ENCODE measurements around the gene ZCCHC24.
A peak's percentile ranks its signal among the peaks of the same experiment; 100 is the strongest.

ZCCHC24 gene

DNA sequence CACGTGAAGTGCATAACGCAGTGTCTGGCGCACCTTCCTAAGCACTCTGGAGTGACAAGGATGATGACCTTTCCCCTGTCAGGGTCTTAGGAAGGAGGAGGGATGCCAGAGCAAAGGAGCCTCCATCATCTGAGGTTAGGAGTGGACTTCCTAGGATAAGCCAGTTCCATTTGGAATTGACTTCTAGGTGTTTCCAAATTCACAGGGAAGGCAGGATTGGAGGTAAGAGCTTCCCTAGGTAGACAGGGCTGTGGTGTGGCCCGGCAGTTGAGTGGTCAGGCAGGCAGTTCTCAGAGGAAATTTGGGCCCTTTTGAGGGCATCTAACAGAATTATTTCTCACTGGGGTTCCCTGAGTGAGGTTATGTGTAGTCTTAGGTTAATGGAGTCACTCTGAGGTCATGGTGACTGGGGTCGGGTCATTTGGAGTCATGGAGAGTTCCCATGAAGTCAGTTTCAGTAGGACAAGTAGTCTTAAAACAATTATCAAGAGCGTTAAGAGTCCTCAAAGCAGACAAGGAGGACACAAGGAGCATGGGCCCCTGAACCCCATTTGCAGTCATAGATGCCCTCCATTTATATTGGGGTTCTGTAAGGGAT lies 89.9 kb downstream of the ZCCHC24 start:
- DNase-seq: no peak

DNA sequence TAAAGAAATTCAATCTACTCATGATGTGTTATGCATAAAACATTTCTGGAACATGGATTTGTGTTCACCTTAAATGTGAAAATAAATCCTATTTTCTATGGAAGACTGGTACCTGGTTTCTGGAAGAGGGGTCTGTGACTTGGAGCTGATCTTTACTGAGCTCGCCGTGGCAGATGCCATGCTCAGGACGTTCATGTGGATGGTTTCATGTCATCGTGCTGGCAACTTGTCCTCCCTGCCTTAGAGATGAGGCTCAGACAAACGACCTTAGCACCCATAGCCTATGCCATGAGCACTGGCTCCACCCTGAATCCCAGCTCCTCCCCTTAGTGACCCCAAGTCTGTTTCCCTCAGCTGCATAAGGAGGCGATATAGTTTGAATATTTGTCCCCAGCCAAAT lies 90.8 kb downstream of the ZCCHC24 start:
- DNase-seq: no peak

DNA sequence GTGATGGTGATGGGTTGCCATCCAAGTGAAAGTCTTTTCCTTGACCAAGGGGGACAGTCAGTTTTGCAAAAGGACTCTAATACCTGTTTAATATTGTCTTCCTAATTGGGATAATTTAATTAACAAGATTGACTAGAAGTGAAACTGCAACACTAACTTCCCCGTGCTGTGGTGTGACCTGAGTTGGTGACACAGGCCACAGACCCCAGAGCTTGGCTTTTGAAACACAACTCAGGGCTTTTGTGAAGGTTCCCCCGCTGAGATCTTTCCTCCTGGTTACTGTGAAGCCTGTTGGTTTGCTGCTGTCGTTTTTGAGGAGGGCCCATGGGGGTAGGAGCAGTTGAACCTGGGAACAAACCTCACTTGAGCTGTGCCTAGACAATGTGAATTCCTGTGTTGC lies 91.3 kb downstream of the ZCCHC24 start:
- no peak for DNase-seq

DNA sequence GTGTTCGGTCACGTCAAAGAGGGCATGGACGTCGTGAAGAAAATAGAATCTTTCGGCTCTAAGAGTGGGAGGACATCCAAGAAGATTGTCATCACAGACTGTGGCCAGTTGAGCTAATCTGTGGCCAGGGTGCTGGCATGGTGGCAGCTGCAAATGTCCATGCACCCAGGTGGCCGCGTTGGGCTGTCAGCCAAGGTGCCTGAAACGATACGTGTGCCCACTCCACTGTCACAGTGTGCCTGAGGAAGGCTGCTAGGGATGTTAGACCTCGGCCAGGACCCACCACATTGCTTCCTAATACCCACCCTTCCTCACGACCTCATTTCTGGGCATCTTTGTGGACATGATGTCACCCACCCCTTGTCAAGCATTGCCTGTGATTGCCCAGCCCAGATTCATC lies 91.7 kb downstream of the ZCCHC24 start:
- no peak for DNase-seq

DNA sequence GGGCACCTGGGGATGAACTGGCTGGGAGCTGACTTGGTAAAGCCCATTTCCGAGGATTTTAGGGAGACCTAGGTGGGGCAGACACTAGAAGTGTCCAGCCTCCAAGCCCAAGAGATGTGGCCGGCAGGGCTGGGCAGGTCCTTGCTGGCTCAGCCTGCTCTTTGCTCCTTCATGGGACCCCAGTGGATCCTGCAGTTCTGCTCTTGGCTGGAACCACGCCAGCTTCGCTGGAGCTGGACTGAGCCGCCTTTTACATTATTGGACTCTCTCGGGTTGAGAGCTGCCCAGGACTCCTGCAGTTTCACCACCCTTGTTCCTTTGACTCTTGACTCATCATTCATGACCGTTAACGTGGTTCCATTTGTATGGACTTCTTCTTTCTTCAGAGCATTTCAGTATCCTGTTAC lies 92.4 kb downstream of the ZCCHC24 start:
- DNase-seq: peak; percentile 69 to 74

DNA sequence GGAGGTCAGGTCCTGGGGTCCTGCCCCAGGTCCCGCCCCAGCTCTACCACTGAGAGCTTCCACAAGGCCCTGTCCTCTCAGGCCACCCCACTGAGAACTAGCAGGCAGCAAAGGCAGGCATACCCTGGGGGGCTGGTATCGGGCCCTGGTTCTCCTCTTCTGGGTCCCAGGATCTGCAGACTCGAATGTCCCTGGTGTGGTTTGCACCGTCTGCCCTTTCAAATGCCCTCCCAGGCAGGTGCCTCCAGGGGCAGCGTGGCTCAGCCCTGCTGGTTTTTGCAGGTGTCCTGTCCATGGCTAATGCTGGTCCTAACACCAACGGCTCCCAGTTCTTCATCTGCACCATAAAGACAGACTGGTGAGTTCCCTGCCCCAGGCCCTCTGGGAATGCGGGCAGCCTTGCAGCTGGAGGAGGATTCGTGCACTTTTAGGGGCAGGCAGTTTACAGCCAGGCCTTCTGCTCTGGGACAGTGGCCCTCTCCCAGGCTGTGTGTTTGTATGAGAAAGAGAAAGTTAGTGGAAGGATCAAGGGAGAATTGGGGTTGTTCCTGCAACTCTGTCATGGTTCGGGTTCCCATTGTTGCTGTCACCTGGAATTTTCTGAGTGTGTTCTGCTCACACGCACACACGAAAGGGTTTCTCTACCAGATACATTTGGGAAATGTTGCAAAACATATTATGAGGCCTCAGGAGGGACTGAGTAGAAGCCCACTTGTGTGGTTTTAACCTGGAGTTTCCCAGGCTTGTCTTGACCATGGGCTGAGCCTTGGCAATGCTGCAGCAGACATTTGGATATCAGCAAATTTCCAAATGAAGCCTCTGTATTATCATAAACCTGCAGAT lies 93.2 kb downstream of the ZCCHC24 start:
- DNase-seq: no peak

DNA sequence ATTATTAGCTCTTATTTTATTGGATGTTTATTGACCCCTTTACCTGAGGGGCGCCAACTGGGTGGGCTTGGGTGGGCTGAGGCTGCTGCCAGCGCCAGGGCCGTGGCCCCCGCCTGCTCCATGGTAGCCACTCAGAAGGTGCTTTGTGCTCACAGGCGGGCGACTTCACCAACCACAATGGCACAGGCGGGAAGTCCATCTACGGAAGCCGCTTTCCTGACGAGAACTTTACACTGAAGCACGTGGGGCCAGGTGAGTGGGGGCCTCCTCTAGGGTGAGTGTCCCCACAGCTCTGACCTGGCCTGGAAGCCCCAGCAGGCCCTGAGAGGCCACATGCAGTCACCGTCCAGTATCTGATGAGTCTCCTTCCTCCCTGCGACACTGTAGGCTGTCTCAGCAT lies 94.1 kb downstream of the ZCCHC24 start:
- no peak for DNase-seq

DNA sequence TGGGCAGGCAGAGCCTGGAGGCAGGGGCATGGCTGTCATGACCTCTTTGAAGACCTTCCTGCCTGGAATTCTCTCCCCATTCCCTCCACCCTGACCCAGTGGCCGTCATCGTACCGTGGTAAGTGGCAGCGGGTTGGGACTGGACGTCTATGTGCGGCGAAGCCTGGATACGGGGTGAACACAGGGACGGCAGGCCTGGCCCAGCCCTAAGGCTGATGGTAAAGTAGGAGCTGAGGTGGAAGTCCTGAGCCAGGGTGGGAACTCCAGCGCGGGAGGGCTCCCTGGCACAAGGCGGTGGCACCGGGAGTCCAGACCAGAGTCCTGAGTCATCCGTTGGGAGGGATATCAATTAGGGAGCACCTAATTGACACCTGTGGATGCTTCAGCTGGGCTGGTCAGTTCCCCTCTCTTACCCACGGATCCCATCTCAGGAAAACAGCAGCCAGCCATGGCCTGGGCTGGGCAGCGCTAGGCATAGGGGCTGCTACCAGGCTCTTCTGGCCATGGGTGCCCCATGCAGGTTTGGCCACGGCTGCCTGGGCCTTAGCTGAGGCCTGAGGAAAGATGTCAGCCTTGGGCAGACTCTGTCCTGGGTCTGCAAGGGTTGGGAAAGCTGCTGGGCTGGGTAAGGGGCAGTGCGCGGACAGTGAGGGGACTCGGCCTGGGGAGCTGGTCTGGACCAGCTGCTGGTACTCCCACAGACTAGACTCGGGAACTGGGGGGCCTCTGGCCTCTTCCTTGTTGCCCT lies 94.8 kb downstream of the ZCCHC24 start:
- DNase-seq: no peak

DNA sequence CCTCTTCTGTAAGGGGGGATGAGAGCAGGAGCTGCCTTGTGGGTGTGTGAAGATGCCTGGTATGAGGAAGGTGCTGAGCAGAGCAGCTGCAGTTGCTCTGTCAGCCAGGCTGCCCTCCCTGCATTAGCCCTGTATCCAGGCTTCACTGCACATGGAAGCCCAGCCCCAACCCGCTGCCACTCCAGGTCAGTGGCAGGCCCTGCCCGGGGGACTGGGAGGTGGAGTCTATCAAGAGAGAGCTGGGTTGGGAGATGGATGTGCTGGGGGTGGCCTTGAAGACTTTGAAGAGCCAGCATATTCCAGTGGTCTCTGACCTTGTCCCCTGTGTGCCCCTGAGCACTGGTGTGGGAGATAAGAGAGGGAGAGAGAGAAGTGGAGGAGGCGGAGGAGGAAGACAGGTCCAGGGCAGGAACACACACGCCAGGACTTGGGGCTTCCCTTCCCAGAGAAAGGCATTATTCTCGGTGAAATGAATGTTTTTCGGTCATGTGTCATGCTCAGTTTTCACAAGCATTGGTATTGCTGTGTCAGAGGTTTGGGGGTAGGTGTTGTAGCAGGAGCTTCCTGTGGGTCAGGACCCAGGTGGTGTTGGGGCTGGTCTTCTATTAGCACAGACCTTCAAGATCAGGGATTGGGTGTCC lies 95.5 kb downstream of the ZCCHC24 start:
- DNase-seq: no peak

DNA sequence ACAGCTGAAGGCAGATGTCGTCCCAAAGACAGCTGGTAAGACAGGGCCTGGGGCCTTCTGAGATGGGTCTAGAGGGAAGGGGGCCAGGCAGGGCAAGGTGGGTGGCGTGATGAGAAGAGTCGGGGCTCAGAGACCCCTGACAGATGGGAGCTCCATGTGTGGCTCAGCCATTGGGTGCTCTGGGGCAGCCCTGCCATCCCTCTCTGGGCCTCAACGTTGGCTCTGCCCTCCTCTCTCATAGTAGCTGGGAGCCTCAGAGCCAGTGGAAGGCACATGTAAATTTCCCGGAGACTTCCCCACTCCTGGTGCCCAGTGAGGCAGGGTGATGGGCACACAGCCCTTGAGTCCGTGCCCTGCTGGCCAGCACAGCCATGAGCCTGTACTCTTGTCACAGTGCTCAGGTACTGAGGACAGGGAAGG lies 96.3 kb downstream of the ZCCHC24 start:
- no peak for DNase-seq

DNA sequence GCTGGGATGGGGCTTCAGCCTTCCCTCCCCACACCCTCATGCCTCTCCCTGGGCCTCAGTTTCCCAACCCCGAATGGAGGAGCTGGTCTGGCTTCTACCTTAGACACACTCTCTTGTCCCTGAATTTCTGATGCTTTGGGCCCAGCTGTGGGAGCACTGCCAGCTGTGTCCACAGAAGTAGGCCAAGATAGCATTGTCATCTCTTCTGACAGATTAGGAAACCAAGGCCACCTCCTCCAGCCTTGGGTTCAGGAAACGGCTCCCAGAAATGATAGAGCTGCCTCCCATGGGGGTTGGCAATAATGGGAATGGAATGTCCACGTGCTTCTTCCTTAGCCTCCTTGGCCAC lies 96.8 kb downstream of the ZCCHC24 start:
- DNase-seq: no peak

DNA sequence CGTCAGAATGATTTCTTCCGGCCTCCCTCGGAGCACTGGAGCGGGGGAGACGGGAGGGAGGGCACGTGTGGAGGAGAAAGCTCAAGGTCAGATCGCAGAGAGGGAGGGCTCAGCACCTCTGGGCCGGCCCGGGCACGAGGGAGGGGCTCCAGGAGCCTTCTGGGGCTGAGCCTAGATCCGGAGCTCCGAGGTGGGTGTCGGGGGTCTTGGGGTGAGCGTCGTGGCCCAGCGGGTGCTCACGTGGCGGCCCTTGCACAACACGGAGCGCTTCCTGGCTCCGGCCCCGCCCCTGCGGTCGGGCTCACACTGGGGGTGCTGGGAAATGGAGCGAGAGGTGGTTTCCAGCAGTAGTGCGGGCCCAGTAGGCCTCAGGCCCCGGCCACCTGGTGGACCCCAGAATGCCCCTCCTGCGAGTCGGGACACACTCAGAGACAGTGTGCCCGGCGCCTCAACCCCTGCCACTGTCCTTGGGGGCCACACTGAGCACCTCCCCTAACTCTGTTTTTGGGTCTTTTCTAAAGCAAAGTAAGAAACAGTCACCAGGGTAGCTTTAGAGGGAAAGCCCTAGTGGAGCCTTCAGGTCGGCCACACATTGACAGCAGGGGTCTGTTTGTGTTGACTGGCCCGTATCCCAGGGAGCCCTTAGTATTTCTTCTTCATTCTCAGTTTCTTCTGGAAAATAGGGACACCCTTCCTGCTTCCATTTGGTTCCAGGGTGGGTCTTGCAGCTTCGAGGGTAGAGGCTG lies 97.4 kb downstream of the ZCCHC24 start:
- DNase-seq: peak; percentile 46 to 49

DNA sequence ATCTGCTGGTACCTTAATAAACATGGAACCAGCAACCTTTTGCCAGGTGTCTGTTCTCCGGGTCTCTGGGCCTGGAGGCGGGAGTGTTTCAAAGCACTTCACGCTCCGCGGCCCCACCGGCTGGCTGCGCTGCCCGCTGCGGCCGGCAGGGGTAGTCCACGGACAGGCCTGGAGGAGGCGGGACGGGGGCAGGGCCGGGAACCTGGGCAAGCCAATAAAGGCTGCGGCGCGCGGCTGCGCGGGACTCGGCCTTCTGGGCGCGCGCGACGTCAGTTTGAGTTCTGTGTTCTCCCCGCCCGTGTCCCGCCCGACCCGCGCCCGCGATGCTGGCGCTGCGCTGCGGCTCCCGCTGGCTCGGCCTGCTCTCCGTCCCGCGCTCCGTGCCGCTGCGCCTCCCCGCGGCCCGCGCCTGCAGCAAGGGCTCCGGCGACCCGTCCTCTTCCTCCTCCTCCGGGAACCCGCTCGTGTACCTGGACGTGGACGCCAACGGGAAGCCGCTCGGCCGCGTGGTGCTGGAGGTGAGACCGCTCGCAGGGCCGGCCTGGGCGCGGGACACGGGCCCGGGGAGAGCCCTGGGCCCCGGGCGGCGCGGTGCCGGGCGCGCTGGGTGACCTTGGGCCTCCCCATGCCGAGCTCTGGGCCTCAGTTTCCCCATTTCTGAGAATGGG lies 98.1 kb downstream of the ZCCHC24 start, which contains the start of gene PPIF:
Gene PPIF (plus strand): TSS at position 244 of the 668 bp plus-strand sequence. CDS start 80 bp downstream, at position 324.
- peak; percentile 80 to 82 for DNase-seq

DNA sequence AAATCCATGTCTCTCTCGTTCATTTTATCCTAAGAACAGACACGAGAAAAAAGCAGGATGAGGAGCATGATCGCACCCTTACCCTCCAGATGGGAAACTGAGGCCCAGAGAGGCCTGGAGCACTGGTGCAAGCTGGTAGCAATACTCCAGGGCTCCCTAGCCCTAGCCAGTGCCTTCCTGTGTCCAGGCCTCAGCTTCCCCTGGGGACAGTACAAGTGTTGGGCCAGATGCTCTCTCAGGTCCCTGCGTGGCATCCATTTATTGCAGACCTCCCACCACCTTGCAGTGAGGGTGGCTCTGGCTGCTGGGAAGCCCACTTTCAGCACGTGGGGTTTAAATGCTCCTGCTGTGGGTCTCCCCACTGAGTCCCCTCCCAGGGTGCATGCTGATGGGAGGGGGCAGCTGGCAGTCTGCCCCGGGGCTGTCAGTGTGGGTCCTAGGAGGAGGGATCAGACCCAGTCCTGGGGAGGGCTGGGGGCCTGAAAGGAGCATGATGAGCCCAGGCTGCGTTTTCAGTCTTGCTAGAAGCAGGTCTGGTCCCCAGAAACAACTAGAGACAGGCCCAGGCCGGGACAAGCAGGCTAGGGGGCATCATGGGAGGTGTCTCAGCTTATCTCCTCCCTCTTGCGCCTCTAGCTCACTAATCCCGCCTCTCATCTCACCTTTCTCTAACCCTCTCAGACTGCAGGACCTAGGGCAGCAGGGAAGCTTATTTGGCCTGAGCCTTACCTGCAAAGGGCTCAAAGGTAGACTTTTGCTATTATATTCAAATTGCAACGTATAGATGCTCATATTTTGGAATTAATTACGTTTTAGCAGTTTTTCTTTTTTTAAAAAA lies 98.8 kb downstream of the ZCCHC24 start:
- no peak for DNase-seq

DNA sequence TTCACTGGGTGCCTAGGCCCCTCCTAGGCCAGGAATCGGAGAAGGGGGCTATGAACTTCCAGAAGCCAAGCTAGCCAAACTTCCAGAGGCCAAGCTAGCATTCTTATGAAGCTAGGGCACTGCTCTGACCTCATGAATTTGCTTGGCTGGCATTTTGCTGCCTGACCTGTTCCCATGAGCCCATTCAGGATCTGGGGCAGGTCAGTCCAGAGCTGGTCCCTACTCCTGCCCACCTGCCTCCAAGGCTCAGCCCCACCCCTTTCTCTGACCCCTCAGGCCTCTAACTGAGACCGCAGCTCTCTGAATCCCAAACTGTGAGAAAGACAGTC lies 99.4 kb downstream of the ZCCHC24 start:
- DNase-seq: no peak

DNA sequence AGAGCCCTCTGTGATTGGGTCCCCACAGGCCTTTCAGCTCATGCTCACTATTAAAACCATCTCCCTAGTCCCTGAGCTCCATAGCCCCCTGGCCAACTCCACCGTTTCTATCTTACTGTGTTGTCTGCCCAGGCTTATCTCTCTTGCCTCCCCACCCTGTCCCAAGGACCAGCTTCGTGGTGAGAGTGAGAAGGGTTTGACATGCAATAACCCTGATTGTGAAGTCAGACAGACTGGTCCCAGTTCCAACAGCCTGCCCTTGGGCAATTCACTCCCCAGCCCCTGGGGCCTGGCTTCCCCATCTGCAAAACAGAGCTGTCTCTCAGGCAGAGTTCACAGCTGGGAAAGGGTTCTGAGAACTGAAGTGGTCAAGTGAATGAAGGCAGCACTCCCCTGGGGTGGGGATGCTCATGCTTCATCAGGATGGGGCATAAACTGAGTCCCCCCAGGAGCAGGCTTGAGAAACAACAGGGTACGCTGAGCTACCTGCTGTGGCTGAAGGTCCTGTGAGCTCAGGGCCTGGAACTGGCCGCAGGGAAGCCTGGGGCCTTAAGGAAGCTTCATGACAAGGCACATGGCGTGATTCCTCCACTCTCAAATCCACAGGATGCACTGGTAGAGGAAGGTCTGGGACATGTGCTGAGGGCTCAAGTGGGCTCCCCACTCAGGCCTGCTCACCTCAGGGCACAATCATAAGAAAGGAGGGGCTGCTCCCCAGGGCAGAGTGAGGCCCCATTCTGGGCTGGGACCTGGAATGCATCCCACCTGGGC lies 100.0 kb downstream of the ZCCHC24 start:
- peak; percentile 72 for DNase-seq

DNA sequence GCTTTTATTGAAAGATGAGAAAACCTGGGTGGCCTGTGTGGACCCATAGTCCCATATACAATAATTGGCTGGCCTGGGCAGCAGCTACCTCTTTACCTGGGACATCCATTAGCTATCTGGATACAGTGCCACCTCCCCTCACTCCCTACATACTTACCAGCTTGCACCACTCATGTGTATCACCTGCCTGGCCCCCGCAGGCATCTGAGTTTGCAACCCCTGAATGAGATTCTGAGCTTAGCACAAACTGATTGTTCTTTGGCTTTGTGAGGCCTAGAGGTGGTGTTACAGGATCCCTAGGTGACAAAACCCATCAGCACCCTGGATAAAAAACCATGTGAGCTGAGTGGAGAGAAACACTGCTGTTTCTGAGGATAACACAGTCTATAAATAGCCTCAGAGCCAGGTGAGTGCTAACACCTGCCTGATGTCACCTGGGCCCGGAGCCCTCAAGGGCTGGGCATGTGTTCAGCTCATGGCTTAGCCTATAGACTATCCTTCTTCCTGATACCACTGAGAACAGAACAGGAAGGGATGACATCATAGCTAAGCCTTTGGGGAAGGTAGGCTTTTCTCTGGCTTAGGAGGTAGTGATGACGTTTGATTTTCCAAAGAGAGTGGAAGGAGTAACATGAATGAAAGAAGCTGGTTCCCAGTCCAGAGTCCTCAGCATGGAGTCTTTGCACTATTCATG lies 100.8 kb downstream of the ZCCHC24 start:
- DNase-seq: no peak

DNA sequence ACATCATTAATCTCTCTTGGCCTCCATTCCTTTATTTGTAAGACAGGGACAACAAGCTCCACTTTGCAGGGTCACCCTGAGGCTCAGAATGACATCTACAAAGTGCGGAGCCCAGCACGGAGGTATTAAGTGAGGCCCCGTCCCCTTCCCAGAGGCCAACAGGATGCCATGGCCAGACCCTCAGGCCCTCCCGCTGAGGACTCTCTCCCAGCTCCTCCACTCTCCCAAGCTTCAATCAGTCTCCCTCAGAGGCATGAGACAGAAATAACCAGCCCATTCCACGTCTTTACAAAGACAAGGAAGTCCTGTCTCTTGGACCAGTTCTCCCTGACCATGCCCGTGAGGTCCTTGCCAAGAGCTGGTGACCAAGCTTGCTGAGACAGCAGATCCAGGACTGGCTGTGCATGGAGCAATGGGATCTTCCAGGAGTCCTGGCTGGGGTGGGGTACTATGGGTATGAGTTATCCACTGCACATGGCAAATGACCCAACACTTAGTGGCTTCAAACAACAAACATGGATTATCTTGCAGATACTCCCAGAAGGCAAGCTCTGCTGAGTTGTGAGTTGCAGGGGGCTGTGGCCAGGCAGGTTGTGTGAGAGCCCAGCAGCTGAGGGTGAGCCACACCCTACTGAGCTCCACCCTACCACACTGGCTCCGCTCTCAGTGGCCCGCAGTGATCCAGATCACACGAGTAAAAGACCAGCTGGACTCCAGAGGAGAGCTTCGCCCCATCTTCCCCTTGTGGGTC lies 102.4 kb downstream of the ZCCHC24 start:
- DNase-seq: no peak

DNA sequence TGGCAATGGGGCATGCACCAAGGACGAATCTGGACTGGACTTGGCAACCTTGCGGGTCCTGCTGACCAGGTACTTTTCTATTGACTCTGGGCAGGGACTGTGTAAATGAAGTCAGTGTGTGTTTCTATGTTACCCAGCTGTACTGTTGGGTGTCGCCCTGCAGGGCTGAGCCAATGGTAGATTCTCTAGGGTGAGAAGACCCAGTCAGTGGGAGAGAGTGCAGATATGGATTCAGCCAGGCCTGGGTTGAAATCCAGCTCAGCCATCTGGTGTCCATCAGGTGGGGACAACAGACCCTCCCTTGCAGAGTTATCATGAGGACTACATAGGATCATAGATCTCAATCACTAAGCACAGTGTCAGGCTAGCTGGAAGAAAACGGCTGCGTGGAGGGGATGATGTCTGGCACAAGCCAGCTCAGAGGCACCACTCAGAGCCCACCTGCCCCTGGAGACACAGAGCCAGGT lies 103.1 kb downstream of the ZCCHC24 start:
- no peak for DNase-seq
